NCI-H526 treated with DMSO at 0.1 percent for 48 hours (cell line): ENCODE results near the gene AP3D1.

Source experiments
- DNase-seq: peaks from one replicate; lab custom pipeline; 2025; lab: John Stamatoyannopoulos, UW

Gene AP3D1

DNA sequence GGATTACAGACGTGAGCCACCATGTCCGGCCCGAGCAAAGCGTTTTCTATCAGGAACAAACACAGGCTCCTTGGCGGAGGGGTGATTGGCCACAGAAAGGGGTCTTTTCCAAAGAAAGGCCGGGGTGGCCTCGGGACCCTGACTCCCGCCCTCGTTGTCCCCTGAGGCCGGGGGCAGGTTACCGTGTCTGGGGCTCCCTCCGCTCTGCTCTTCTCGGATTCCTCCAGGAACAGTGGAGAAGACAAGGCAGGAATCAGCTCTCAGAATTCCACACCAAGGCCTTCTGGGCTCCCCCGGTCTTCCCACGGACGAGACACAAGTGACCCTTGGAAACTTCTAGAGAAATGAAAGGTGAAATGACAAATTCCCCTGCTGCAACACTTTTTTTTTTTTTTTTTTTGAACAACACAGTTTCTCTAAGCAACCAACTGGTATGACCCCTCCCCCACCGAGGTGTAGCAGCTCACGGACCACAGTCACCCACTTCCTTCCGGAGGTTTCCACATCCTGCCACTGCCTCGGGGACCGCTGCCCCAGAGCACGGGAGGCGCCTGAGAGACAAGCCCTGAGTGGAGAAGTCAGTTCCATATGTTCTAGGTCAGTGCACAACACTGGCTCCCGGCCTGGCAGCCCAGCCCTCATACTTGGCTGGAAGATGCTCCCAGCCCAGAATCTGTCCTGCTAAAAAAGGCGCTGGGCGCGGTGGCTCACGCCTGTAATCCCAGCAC, 66.2 kb downstream of the AP3D1 start:
- DNase-seq: no peak

DNA sequence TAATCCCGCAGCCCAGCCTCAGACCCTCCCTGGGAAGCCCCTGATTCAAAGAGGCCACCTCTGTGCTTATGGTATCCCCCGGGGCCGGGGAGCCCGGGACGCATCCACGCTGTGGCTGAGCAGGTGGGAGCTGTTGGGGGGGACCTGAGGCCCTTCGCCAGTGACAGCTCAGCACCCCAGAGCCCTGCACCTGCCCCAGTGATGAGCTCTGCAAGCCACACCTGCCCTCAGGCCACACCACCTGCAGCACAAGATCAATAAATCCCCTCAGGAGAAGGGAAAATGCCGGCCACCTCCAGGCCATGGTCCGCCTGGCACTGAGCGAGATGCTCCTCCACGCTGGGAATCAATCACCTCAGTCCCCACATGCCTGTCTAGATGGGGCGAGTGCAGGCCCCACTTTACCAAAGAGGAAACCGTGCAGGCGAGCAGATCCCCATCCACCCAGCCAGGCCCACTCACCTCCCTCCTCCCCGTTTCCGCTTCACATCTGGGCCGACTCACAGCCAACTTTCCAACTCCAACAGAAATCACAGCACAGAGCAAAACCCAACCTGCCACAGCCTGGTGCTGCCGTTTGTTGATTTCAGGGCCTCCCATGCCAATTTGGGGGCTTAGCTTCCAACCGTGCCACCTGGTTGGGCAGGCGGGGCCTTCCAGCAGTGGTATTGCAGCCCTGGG, 68.1 kb downstream of the AP3D1 start:
- no peak for DNase-seq

DNA sequence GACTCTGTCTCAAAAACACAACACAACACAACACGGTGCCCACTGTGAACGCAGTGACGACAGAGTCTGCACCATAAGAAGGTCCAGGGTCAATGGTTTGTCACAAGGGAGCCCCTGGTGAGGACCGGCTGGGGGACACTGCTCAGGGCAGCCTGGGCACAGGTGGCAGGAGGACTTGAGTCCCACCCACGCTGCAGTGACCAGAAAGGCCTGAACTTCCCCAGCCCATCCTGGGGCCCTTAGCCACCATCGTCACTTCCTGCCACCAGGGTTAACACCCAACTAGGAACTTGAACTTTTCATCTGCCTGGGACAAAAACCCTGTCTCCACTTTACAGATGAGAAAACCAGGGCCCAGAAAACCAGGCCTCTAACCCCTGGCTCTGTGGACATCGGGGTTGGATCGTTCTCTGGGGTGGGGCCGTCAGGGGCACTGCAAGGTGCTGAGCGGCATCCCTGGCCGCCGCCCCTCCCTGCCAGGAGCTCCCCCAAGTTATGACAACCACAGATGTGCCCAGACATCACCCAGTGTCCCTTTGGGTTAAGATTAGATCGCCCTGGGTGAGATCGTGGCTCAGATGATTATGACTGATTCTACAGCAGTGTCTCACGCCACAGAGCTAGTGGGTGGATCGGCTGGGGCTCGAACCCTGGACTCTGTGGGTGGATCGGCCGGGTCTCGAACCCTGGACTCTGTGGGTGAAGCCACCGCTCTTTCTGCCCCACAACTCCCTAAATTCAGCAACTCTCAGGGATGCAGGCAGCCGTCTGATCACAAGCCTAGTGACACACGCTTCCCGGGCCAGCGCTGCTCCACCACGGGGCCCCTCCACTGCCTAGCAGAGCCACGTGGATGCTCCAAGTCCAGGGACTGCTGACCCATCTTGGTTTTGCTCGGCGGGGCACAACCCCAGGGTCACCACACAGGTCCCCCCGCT, 69.2 kb downstream of the AP3D1 start:
- no peak for DNase-seq

DNA sequence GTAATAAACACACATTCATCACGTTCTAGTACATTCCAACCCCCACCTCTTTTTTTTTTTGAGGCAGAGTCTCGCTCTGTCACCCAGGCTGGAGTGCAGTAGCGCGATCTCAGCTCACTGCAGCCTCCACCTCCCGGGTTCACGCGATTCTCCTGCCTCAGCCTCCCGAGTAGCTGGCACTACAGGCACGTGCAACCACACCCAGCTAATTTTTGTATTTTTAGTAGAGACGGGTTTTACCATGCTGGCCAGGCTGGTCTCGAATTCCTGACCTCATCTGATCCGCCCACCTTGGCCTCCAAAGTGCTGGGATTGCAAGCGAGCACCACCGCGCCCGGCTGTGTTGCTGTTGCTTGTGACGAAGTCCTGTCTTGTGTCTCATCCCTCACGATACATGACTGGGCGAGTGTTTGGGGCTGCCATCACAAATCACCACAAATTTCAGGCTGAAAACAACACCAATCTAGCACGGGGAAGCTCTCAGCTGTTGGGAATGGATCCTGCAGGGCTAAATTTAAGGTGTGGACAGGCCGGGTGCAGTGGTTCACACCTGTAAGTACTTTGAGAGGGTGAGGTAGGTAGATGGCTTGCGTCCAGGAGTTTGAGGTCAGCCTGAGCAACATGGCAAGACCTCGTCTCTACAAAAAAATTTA, 70.9 kb downstream of the AP3D1 start:
- DNase-seq: no peak

DNA sequence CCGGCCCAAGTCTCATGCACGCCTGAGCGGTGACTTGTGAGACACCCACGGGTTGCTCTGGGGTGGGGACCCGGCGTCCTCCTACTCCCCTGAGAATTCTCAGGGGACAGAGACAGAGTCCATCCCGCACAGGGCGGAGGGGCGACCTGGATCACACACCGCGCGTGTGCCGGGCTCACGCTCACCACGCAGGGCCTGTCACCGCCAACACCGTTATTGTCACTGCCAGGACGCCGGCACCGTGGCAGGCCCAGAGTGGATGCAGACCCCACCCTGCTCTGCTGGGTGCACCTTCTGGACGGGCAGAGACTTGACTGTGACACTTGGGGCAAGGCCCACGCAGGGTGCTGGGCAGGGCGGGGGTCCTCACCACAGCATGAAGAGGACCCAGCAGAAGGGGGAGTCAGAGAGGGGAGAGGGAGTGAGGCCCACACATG, 71.5 kb downstream of the AP3D1 start:
- DNase-seq: no peak

DNA sequence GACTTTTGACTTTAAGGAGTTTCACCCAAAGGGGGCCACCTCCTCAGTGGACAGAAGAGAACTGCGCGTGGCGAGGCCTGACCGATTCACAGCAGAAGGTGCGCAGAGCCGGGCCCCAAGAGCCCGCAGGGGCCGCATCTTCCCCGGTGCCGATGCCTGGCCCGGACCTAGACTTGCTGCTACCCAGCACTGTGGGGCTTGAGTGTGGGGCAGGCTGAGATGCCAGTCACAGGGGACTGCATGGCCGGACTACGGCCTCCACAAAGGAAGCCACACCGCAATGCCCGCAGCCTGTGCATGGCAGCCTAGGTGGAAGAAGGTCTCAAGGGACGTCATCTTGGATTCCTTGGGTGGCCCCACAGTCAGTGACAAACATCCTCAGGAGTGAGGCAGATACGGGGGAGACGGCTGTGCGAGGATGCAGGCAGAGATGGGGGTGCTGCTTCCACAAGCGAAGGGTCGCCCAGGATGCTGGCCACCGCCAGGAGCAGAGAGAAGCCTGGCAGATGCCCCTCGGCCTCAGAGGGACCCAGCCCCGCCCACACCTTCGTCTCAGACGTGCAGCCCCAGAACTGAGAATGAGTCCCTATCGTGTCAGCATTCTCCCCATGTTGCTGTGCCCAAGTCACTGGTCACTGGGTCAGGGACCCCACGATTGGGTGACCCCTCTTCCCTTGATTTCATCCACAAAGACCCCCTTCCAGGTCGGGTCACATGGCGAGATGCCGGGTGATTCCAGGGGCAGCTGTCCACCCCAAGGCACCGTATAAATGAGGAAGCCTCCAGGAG, 72.1 kb downstream of the AP3D1 start:
- DNase-seq: no peak

DNA sequence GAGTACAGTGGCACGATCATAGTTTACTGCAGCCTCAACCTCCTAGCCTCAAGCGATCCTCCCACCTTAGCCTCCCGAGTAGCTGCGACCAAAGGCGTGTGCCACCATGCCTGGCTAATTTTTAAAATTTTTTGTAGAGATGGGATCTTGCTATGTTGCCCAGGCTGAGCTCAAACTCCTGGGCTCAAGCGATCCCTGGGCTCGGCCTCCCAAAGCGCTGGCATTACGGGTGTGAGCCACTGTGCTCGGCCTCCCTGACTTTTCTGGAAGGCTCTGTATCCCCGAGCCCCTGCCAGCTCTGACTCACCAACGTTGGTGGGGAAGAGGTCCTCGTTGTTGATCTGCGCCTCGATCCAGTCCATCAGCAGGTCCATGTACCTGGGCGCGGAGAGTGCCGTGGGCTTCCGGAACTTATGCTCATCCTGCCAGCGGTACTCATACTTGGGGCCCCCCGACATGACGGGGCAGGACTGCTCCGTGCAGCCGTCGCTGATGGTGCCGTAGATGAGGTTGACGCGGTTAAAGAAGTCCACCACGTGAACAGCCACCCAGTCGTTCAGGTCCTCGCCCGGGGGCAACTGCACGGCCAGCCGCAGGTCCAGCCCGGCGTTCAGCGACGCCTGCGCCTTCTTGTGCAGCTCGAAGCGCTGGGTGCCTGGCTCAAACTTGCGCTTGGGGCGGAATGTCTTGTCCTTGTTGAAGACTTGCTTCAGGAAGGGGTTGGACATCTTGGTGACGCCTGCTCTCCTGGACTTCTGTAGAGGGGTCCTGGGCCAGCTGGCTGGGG, 73.3 kb downstream of the AP3D1 start:
- no peak for DNase-seq

DNA sequence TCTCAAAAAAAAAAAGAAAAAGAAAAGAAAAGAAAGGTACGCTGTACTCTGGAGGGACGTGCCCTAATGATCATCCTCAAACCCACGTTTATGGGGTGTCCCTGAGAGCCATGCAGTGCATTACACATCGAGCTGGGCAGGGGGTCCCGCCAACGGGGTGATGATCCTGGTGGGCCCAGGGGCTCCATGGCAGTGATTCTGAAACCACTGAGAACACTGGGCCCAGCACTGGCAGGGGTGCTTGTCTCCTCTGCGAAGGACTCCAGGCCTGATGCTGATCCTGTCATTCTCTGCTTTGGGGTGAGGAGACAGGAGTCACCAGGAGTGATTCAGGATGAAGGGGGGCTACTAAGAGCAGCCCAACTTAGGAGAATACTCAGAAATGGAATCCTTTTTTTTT, 74.0 kb downstream of the AP3D1 start:
- no peak for DNase-seq

DNA sequence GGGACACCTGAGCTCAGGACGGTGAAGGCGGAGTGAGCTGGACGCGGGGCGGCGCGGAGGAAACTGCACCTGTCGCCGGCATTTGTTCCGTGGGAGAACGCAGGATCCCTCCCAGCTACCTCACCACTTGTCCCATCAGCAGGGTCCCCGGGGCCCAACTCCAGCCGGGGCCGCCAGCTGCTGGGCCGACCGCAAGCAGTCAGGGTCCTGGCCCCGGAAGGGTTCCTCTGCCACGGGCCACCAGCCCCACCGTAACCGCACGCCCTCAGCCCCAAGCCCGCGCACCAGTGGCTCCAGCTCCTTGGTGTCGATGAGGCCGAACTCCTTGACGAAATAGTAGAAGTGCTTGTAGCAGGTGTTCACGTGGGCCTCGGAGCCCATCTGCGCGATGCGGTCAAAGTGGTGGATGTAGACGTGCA, 74.8 kb downstream of the AP3D1 start:
- no peak for DNase-seq

DNA sequence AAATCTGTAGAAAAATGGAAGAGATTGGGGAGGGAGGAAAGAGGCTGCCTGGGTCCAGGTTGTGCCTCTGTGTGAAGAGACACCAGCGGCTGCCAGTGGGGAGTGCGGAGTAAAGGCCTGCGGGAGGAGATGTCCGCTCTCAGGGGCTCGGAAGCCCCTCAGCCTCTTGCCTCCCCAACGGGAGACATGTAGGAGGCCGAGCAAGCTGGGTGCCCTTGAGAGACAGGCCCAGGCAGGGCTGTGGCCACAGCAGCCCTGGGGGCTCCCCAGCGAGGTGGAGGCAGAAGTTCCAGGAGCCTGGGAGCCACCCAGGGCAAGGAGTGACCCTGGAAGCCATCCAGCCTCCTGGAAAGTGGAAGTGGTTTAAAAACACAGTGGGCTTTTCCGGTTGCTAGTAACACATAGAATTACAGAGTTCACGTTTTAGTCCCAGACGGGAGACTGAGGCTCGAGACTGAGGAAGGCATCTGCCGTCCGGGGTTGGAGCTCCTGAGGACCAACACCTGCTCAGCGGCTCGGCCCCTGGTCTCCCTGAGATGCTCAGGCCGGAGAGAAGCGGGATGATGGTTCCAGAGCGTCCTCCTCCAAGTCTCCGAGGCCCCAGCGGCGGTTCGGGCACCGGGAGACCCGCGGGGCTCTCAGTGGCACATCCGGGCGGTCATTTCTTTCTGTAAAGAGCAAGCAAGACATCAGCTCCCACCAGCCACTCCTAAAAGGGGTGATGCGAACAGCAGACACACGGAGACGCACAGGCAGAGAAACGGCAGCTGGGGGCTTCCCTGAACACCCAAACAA, 78.4 kb downstream of the AP3D1 start:
- no peak for DNase-seq

DNA sequence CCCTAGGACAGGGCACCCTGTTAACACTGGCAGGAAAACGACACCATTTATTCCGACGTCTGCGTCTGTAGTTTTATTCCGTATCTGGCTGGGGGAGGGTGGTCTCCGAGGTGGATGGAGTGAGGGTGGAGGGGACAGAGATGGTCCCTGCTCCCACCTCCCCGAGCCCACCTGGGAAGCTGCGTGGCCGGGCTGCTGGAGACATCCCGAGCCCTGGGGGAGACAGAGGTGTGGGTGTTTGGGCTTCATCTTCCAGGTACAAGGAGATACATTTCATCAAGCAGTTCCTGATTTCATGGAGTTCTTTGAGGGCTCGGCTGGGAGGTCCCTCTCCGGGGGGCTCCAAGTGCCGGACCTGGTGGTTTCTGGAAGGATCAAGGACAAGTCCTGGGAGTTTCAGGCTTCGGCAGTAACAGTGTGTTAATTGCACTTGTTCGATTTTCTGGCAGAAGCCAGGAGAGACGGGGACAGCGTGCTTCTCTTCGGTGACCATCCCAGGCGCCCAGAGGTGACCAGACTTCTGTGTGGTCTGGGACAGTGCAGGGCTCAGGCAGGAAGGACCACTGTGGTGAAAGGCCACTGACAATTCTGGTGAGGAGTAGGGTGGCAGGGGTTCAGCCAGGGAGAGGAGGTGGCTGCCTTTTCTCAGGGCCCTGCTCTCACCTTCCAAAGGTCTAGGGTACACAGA, 80.2 kb downstream of the AP3D1 start:
- no peak for DNase-seq

DNA sequence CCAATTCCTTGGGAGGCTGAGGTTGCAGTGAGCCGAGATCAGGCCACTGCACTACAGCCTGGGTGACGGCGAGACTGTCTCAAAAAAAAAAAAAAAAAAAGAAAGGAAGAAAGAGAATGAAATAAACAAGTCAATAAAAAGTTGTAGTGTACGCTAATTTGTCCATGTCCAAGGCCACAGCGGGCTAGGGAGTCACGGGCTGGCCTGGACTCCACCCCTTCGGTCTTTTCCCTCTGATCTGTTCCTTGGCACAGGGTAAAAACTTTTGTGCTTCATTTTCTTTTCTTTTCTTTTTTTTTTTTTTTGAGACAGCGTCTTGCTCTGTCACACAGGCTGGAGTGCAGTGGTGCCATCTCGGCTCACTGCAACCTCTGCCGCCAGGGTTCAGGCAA, 80.9 kb downstream of the AP3D1 start:
- no peak for DNase-seq

DNA sequence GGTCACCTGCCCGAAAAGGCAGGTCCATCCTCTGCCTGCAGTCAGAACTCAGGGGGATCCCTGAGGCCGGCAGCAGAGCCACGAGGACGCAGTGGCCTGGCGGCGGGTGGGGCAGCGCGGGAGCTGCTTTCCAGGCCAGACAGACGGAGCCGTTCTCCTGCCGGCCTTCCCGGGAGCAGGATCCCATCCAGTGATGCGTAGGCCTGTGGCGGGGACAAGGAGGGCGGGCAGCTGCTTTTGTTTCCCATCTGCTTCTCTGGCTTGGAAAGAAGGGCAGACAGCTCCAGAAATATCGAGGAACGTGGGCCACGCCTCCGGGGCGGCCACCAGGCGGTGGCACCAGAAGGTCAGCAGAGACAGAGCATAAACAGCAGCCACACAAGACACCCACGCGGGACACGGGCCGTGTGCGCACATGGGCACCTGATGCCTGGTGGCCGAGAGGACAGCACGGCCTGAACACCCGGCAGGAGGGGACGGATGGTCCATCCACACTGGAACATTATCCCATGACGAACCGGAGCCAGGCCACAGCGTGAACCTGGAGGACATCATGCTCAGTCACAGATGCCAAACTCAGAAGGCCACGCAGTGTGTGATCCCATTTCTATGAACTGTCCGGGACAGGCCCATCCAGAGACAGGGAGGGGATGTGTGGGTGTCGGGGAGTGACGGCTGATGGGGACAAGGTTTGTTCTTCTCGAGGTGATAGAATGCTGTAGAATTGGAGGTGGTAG, 86.4 kb downstream of the AP3D1 start:
- no peak for DNase-seq

DNA sequence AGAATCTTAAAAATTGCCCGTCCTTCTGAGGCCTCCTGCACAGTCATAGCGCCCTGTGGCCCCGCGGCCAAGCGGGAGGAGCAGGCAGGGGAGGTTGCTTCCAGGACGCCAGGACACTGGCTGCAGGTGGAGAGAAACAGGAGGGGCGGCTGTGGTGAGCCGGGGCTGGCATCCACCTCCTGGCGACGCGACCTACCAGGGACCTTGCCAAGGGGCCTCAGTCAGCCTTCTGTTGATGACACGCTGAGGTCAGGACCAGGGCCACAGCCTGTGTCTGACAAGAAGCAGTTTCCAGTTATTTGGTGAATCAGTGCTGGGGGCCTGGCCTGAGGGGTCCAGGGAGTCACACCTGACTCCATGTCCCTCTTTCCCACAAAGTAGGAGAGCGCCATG, 87.0 kb downstream of the AP3D1 start:
- DNase-seq: no peak

DNA sequence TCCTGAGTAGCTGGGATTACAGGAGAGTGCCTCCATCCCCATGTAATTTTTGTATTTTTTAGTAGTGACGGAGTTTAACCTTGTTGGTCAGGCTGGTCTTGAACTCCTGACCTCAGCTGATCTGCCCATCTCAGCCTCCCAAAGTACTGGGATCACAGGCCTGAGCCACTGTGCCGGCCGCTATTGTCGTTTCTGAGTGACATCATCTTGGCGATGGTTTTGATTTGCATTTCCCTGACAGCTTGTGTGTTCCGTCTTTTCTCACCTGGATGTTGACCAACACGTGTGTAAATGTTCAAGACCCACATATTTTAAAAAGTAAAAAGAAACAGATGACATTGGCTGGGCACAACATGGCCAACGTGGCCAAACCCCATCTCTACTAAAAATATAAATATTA, 87.5 kb downstream of the AP3D1 start:
- DNase-seq: no peak

DNA sequence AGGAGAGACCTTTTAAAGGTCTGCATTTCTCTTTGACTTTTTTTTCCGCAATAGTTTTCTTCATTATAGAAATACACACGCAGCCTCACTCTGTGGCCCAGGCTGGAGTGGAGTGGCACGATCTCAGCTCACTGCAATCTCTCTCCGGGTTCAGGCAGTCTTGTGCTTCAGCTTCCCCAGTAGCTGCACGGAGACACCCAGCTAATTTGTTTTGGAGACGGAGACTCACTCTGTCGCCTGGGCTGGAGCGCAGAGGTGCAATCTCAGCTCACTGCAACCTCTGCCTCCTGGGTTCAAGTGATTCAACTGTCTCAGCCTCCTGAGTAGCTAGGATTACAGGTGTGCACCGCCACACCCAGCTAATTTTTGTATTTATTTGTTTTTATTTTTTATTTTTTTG, 88.6 kb downstream of the AP3D1 start:
- DNase-seq: no peak

DNA sequence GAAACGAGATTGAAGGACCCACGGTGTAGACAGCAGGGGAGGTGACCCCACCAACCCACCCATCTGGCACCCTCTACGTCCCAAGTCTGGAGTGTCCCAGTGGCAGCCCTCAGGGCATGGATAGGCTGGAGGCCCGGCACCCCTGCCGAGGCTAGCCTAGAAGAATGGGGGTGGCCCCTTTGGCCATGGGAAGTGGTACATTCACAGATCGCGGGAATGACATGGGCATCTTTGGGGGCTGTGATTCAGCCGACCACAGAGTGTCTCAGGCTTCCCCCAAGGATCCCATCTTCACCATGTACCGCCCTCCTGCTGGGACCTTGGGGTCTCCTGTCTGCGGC, 89.0 kb downstream of the AP3D1 start:
- no peak for DNase-seq
